ENCODE results near the gene MIA.
"Not testable (repeated sequence)": the region's sequence is repeated elsewhere in the genome, so short reads cannot be mapped to it uniquely, and the experiment has no call there.

MIA gene

DNA sequence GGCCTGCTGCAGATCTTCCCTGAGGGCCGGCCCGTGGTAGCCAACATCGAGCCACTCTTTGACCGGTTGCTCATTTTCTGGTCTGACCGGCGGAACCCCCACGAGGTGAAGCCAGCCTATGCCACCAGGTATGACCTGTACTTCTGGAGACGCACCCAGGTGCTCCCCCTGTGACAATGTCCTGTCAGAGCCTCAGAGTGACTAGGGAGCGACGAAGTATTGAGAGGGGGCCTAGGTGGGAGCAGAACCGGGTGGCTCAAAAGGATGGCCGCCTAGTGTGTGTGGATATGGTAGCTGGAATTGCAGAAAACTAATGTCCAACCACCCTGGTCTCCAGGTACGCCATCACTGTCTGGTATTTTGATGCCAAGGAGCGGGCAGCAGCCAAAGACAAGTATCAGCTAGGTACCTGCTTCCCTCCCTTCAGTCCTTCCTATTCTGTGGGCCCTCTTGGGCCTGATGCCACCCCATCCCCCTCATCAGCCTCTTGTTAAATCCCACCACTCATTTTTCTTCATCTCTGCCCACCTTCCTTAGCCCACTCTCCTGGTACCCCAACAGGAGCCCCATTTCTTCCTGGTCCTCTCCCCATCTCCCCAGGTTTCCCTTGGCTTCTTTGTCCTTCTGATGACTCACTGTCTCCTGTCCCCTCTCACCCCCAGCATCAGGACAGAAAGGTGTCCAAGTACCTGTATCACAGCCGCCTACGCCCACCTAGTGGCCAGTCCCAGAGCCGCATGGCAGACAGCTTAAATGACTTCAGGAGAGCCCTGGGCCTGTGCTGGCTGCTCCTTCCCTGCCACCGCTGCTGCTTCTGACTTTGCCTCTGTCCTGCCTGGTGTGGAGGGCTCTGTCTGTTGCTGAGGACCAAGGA is 32.1 kb downstream of the MIA start:
- DNase-seq (ENCODE audit: insufficient read length, low spot score) (no peak), FAIRE-seq (no peak)
- TF ChIP-seq, protein P1, sequence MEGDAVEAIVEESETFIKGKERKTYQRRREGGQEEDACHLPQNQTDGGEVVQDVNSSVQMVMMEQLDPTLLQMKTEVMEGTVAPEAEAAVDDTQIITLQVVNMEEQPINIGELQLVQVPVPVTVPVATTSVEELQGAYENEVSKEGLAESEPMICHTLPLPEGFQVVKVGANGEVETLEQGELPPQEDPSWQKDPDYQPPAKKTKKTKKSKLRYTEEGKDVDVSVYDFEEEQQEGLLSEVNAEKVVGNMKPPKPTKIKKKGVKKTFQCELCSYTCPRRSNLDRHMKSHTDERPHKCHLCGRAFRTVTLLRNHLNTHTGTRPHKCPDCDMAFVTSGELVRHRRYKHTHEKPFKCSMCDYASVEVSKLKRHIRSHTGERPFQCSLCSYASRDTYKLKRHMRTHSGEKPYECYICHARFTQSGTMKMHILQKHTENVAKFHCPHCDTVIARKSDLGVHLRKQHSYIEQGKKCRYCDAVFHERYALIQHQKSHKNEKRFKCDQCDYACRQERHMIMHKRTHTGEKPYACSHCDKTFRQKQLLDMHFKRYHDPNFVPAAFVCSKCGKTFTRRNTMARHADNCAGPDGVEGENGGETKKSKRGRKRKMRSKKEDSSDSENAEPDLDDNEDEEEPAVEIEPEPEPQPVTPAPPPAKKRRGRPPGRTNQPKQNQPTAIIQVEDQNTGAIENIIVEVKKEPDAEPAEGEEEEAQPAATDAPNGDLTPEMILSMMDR (IDR thresholded peaks at IDR 0.05; ENCODE audit: insufficient read depth, missing control alignments), result peak; percentile 6

DNA sequence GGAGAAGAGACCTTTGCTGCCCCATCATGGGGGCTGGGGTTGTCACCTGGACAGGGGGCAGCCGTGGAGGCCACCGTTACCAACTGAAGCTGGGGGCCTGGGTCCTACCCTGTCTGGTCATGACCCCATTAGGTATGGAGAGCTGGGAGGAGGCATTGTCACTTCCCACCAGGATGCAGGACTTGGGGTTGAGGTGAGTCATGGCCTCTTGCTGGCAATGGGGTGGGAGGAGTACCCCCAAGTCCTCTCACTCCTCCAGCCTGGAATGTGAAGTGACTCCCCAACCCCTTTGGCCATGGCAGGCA is 32.7 kb downstream of the MIA start:
- TF ChIP-seq, protein P1 (IDR thresholded peaks at IDR 0.05; ENCODE audit: insufficient read depth, missing control alignments), result no peak
- DNase-seq (ENCODE audit: insufficient read length, low spot score), result no peak
- FAIRE-seq, result no peak

DNA sequence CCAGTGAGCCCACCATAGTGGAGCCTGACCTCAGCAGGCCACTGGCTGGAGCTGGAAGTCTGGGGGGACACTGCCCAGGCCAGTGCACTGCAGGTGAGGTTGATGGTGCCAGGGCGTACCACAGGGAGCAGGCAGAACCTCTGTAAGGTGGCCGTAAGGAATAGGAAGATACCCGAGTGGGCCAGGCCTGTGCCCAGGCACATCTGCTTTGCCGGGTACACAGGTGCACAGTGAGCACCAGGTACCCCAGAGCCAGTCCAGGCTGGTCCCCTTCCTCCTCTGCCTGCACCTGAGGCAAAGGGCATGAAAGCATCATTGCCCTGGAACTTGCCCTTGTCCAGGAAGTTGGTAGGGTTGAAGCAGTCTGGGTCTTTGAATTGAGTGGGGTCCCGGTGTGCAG is 33.2 kb downstream of the MIA start:
- no peak for FAIRE-seq

DNA sequence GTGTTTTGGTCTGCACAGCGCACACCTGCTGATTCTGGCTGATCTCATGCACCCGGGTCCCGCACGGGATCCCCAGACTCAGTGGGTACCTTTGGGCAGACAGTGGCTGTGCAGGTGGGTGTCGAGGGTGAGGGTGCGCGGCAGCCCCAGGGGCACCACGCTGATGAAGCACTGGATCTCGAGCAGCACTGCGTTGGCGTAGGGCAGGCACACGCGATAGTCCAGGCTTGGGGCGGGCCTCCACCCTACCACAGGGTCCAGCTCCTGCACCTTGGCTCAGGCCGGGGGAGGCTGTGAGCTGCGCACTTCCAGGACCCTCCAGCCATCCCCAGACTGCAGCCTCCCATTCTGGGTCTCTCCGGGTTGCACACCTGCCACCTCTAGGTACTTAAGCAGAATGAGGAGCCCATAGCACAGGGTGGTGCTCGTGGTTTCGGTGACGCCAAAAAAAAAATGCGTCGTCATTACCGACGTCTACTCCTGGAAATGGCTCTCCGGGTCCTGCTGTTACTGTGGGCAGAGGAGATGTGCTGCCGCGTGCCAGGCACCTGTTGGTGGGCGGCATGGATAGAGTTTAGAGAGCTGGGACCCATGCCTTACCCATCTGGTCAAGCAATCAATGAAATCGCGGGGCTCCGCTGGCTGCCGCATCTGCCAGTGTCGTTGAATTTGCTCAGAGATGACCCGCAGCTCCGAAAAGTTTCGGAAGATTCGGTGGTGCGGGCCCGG is 34.2 kb downstream of the MIA start:
- TF ChIP-seq, protein P1 (IDR thresholded peaks at IDR 0.05; ENCODE audit: insufficient read depth, missing control alignments), result no peak
- no peak for DNase-seq (ENCODE audit: insufficient read length, low spot score)
- no peak for FAIRE-seq

More for the DNA sequence above, 33.2 kb downstream of the MIA start:
- no peak for DNase-seq (ENCODE audit: insufficient read length, low spot score)
- TF ChIP-seq, protein P1 (IDR thresholded peaks at IDR 0.05; ENCODE audit: insufficient read depth, missing control alignments), result no peak

DNA sequence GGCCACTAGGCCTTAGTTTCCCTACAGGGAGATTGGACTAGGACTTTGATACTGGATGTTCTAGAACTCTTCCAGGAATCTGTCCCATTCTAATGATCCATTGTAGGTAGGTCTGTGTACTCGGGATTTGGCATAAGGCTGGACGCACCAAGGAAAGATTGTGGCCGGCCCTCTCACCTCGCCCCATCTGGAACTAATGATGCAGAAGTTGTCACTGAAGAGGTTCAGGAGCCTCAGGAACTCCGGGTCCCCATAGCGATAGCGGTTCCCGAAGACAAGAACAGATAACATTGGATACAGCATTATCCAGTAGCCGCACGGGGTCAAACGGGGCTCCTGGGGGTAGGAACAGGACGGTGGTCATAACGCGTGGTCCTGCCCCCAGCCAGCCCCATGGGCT is 34.8 kb downstream of the MIA start:
- DNase-seq (ENCODE audit: insufficient read length, low spot score) (no peak), FAIRE-seq (no peak)
- TF ChIP-seq, protein P1 (IDR thresholded peaks at IDR 0.05; ENCODE audit: insufficient read depth, missing control alignments), result no peak

DNA sequence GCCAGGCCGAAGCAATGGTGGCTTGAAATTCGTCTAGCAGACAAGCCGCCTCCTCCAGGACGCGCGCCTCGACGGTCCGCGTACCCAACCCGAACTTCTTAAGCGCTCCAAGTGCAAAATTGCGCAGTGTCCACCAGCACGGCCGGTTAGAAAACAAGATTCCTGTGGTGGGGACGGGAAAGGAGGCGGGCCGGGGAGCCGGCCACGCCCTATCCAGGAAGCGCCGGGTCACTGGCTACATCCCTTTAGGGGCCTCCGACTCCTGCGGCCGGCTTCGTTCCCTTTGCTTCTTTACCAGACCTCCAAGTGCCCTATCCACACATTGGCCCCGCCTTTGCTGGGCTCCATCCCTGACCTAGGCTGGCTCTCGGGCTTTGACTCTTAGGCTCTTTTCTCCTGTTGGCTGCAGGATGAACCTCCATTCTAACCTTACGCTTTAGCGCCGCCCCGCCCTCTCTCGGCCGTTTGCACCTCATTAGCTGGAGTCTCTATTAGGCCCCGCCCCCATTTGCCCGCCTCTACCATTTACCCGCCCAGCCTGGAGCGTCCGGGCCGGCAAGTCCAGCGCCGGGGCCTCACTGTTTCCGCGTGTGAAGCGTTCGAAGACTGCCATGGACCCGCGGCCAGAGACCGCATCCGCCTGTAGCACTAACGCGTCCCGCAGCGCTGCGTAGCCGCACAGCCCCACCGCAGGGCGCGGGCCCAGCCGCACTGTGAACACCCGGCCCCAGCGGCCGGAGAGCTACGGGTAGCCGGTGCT is 35.5 kb downstream of the MIA start:
- FAIRE-seq; DNase-seq (ENCODE audit: insufficient read length, low spot score): not testable (repeated sequence)

DNA sequence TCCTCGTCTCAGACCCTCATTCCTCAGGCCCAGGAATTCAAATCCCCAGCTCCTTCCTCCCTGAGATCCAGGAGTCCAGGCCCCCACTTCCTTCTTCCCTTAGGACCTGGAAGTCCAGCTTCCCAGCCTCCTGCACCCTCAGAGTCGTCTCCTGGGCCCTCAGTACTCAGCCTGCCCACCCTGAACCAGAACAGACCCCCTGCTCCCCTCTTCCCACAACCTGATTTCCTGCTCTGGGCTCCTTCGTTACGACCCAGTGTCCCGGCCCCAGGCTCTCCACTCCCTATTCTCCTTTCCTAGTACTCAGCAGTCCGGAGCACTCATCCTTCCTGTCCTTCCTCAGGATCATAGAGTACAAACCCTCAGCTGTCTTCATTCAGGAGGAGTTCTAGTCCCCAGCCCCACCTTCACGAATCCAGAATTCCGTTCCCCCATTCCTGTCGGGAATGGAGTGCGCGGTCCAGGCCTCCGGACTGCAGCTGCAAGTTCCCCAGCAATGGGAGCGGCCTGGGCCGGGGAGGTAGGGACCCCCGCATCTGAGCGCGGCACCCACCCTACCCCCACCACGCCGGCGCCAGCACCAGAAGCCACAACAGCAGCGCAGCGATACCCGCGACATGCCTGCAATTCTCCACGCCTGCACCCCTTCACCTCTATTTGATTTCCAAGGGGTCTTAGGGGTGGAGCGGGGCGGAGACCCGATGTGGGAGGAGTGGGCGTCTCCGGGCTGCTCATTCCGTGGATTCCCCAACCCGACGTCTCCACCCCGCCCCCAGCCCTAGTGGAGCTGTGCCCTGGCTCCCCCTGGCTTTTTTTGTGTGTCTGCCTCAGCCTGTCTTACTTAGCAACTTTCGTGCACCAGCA is 36.4 kb downstream of the MIA start:
- DNase-seq (ENCODE audit: insufficient read length, low spot score) (no peak), FAIRE-seq (no peak)
- TF ChIP-seq, protein P1 (IDR thresholded peaks at IDR 0.05; ENCODE audit: insufficient read depth, missing control alignments), result no peak

DNA sequence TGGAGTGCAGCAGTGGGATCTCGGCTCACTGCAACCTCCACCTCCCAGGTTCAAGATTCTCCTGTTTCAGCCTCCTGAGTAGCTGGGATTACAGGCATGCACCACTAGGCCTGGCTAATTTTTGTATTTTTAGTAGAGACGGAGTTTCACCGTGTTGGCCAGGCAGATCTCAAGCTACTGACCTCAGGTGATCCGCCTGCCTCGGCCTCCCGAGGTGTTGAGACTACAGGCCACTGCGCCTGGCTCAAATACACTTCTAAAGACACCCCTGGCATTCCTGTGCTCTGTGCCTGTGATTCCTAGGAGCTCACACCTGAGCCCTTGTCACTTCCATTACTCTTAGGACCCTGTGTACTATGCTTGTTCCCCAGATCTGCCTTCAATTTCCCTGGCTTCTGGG is 37.2 kb downstream of the MIA start:
- not testable (repeated sequence) for FAIRE-seq; DNase-seq (ENCODE audit: insufficient read length, low spot score)

Measured in D721Med (cell line).